Large intestine (tissue), 3 donors: Measurements from ENCODE around the gene ADCY4. TPM values are rescaled to one million over a fixed set of nuclear protein-coding genes. Genes with fewer than 3 reads are reported as not detected.

ENCODE experiments used
- DNase-seq, 2 donors: peaks; one replicate each; pipeline versions ENCODE4 v3.0.0 to v3.0.0-alpha.2; 2013
- H3K27ac ChIP-seq: one replicate; pipeline ENCODE4 v1.5.1; 2013; ENCODE audit warnings: low read length
- H3K27me3 ChIP-seq: 2 replicates; pipeline ENCODE4 v1.6.1; 2013; ENCODE audit warnings: low read length; ENCODE audit not compliant: control insufficient read depth, insufficient read depth
- H3K36me3 ChIP-seq: 2 replicates; pipeline ENCODE4 v1.6.1; 2013; ENCODE audit warnings: low read length; ENCODE audit not compliant: control insufficient read depth, insufficient read depth
- H3K4me1 ChIP-seq: one replicate; pipeline ENCODE4 v1.6.1; 2013; ENCODE audit warnings: low read length; ENCODE audit not compliant: control insufficient read depth, insufficient read depth
- H3K4me3 ChIP-seq: one replicate; pipeline ENCODE4 v1.5.1; 2013; ENCODE audit warnings: low read length
- H3K9me3 ChIP-seq: one replicate; pipeline ENCODE4 v1.6.1; 2013; ENCODE audit warnings: mild to moderate bottlenecking, low read depth, low read length, moderate library complexity; ENCODE audit not compliant: control insufficient read depth
- WGBS: methylation state at CpG from one replicate; pipeline ENCODE4 v1.1.5; 2013; ENCODE audit warnings: low lambda C conversion rate; ENCODE audit not compliant: insufficient coverage; 5-methylcytosine and 5-hydroxymethylcytosine counted together
- polyA plus RNA-seq: library from polyadenylated mRNA; unstranded; fragments of 120-200 nt; gene quantifications from one replicate; pipeline ENCODE4 v1.2.1, GENCODE V29; 2013

Gene ADCY4
- polyA plus RNA-seq, 1 donor = 10.5 TPM

- Histone ChIP-seq H3K27ac (no peak overlapping the region), H3K27me3 (no peaks in the 10 kb centered on the region), H3K36me3 (peaks cover 22% of the 10 kb centered on the region), H3K9me3 (no peaks in the 10 kb centered on the region), H3K4me3 (no peak overlapping the region), H3K4me1 (peaks cover 9% of the 10 kb centered on the region)
- DNase-seq = no peak
- WGBS = no CpG with 5 or more reads among the region's 2 CpGs
Measured at GRCh38 chr14:24272467-24272866, 62.4 kb downstream of the ADCY4 start.

GRCh38 chr14:24271834-24272263 lies 63.0 kb downstream of the ADCY4 start:
- WGBS = 0% methylated on average over 1 of the region's 3 CpGs
- Histone ChIP-seq H3K4me3 (peak overlapping the region; percentile 65), H3K4me1 (peaks cover 9% of the 10 kb centered on the region), H3K36me3 (peaks cover 28% of the 10 kb centered on the region), H3K27me3 (no peaks in the 10 kb centered on the region), H3K9me3 (no peaks in the 10 kb centered on the region), H3K27ac (peak overlapping the region; percentile 29)
- DNase-seq = no peak

- peak; percentile 95 for DNase-seq
- Histone ChIP-seq H3K27me3 (no peaks in the 10 kb centered on the region), H3K9me3 (no peaks in the 10 kb centered on the region), H3K36me3 (peaks cover 33% of the 10 kb centered on the region), H3K4me1 (peaks cover 9% of the 10 kb centered on the region), H3K27ac (peak within 1 kb of the TSS; percentile 81), H3K4me3 (peak within 1 kb of the TSS; percentile 65)
- WGBS = no CpG with 5 or more reads among the region's 61 CpGs
Measured at GRCh38 chr14:24271134-24271833, 63.6 kb downstream of the ADCY4 start, which contains the start of gene RABGGTA. Gene RABGGTA, minus strand, starts transcription at chr14:24271597. Its CDS starts 482 bp downstream, at chr14:24271115.

- WGBS = no CpG with 5 or more reads among the region's 13 CpGs
- H3K27me3 ChIP-seq = no peaks in the 10 kb centered on the region
- peaks cover 37% of the 10 kb centered on the region for H3K36me3 ChIP-seq
- no peaks in the 10 kb centered on the region for H3K9me3 ChIP-seq
- no peak for DNase-seq
- peaks cover 9% of the 10 kb centered on the region for H3K4me1 ChIP-seq
- peak overlapping the region; percentile 81 for H3K27ac ChIP-seq
- H3K4me3 ChIP-seq = peak overlapping the region; percentile 65
Measured at GRCh38 chr14:24270537-24271133, 64.2 kb downstream of the ADCY4 start.

GRCh38 chr14:24269910-24270536 lies 64.8 kb downstream of the ADCY4 start:
- Histone ChIP-seq H3K27me3 (no peaks in the 10 kb centered on the region), H3K9me3 (no peaks in the 10 kb centered on the region), H3K4me1 (peaks cover 9% of the 10 kb centered on the region), H3K4me3 (no peak overlapping the region), H3K27ac (no peak overlapping the region), H3K36me3 (peaks cover 39% of the 10 kb centered on the region)
- WGBS = 100% methylated on average over 1 of the region's 14 CpGs
- no peak for DNase-seq

- H3K4me3 ChIP-seq = no peak overlapping the region
- no peak overlapping the region for H3K27ac ChIP-seq
- H3K27me3 ChIP-seq = no peaks in the 10 kb centered on the region
- H3K36me3 ChIP-seq = peaks cover 39% of the 10 kb centered on the region
- no peak for DNase-seq
- WGBS = no CpG with 5 or more reads among the region's 8 CpGs
- H3K4me1 ChIP-seq = peaks cover 9% of the 10 kb centered on the region
- H3K9me3 ChIP-seq = no peaks in the 10 kb centered on the region
Measured at GRCh38 chr14:24269368-24269767, 65.5 kb downstream of the ADCY4 start.

Other genes with a start within 250 kb of the ADCY4 start
- 177 TPM for gene PCK2, start 240.8 kb downstream of the ADCY4 start, polyA plus RNA-seq
- gene DCAF11, start 220.3 kb downstream of the ADCY4 start, polyA plus RNA-seq = 98.9 TPM
- 1.6 TPM for gene NRL, start 220.1 kb downstream of the ADCY4 start, polyA plus RNA-seq
- 2.8 TPM for gene FITM1, start 204.4 kb downstream of the ADCY4 start, polyA plus RNA-seq
- gene PSME1, start 198.9 kb downstream of the ADCY4 start, polyA plus RNA-seq = 324 TPM
- gene EMC9, start 193.5 kb downstream of the ADCY4 start, polyA plus RNA-seq = 33.9 TPM
- 243 TPM for gene PSME2, start 188.5 kb downstream of the ADCY4 start, polyA plus RNA-seq
- 39.1 TPM for gene RNF31, start 187.6 kb downstream of the ADCY4 start, polyA plus RNA-seq
- 104 TPM for gene IRF9, start 173.8 kb downstream of the ADCY4 start, polyA plus RNA-seq
- 201 TPM for gene REC8, start 163.0 kb downstream of the ADCY4 start, polyA plus RNA-seq
- 22.5 TPM for gene IPO4, start 146.3 kb downstream of the ADCY4 start, polyA plus RNA-seq
- 50.9 TPM for gene TM9SF1, start 139.6 kb downstream of the ADCY4 start, polyA plus RNA-seq
- gene TSSK4, start 129.4 kb downstream of the ADCY4 start, polyA plus RNA-seq = 8.1 TPM
- gene CHMP4A, start 121.6 kb downstream of the ADCY4 start, polyA plus RNA-seq = 92.5 TPM
- gene MDP1, start 119.0 kb downstream of the ADCY4 start, polyA plus RNA-seq = 21.8 TPM
- 194 TPM for gene NEDD8, start 102.7 kb downstream of the ADCY4 start, polyA plus RNA-seq
- 85.9 TPM for gene GMPR2, start 102.1 kb downstream of the ADCY4 start, polyA plus RNA-seq
- gene TINF2, start 92.4 kb downstream of the ADCY4 start, polyA plus RNA-seq = 35.4 TPM
- 8.6 TPM for gene TGM1, start 71.9 kb downstream of the ADCY4 start, polyA plus RNA-seq
- 29.0 TPM for gene RABGGTA, start 63.5 kb downstream of the ADCY4 start, polyA plus RNA-seq
- 81.3 TPM for gene DHRS1, start 35.3 kb downstream of the ADCY4 start, polyA plus RNA-seq
- 20.9 TPM for gene NOP9, start 35.2 kb downstream of the ADCY4 start, polyA plus RNA-seq
- gene CIDEB, start 27.1 kb downstream of the ADCY4 start, polyA plus RNA-seq = 105 TPM
- gene LTB4R2, start 24.9 kb downstream of the ADCY4 start, polyA plus RNA-seq = 6.0 TPM
- gene LTB4R, start 23.6 kb downstream of the ADCY4 start, polyA plus RNA-seq = 7.2 TPM
- gene RIPK3, start 4.9 kb upstream of the ADCY4 start, polyA plus RNA-seq = 14.8 TPM
- 40.9 TPM for gene NFATC4, start 33.1 kb upstream of the ADCY4 start, polyA plus RNA-seq
- 54.4 TPM for gene NYNRIN, start 63.9 kb upstream of the ADCY4 start, polyA plus RNA-seq
- gene CBLN3, start 94.6 kb upstream of the ADCY4 start, polyA plus RNA-seq = 5.6 TPM
- gene KHNYN, start 94.9 kb upstream of the ADCY4 start, polyA plus RNA-seq = 73.5 TPM
- gene SDR39U1, start 107.7 kb upstream of the ADCY4 start, polyA plus RNA-seq = 44.4 TPM
- not detected for gene CMA1, start 173.2 kb upstream of the ADCY4 start, polyA plus RNA-seq
- 0.18 TPM for gene CTSG, start 241.2 kb upstream of the ADCY4 start, polyA plus RNA-seq